Temporal lobe (tissue), 1 donor: Measurements from ENCODE around the gene MS4A13. TPM values are rescaled to one million over a fixed set of nuclear protein-coding genes. Genes with fewer than 3 reads are reported as not detected.

Source experiments
- total RNA-seq: library from RNA; depleted of rRNA; stranded (reverse); fragments of >200 nt; gene quantifications from one replicate; pipeline ENCODE4 v1.2.3, GENCODE V29; 2014

Gene MS4A13
- total RNA-seq, 1 donor from 2014 or later, result not detected

Other genes with a start within 250 kb of the MS4A13 start
- gene MS4A4A, start 234.7 kb upstream of the MS4A13 start, total RNA-seq, result 1.2 TPM
- gene MS4A6E, start 188.1 kb upstream of the MS4A13 start, total RNA-seq, result not detected
- gene MS4A7, start 136.9 kb upstream of the MS4A13 start, total RNA-seq, result 1.7 TPM
- gene MS4A14, start 118.9 kb upstream of the MS4A13 start, total RNA-seq, result not detected
- not detected for gene MS4A5, start 85.8 kb upstream of the MS4A13 start, total RNA-seq
- gene MS4A1, start 59.5 kb upstream of the MS4A13 start, total RNA-seq, result not detected
- not detected for gene MS4A12, start 22.6 kb upstream of the MS4A13 start, total RNA-seq
- not detected for gene MS4A8, start 184.2 kb downstream of the MS4A13 start, total RNA-seq
- not detected for gene MS4A18, start 209.3 kb downstream of the MS4A13 start, total RNA-seq
- gene MS4A15, start 241.5 kb downstream of the MS4A13 start, total RNA-seq, result not detected